GM19452 (cell line): ENCODE data around the gene RET.
A peak's percentile ranks its signal among the peaks of the same experiment; 100 is the strongest.

Source experiments
- ATAC-seq: cut with Tn5 transposase; IDR thresholded peaks from one replicate; pipeline ENCODE4 v1.9.1; 2021; ENCODE audit not compliant: unreplicated experiment

The RET gene

GRCh38 chr10:43118631-43119415, 42.0 kb downstream of the RET start:
- no peak for ATAC-seq

GRCh38 chr10:43119416-43120115, 42.7 kb downstream of the RET start:
- no peak for ATAC-seq

- ATAC-seq: no peak
Measured at GRCh38 chr10:43120116-43120928, 43.5 kb downstream of the RET start.

- peak; percentile 90 for ATAC-seq
Measured at GRCh38 chr10:43120929-43121314, 44.1 kb downstream of the RET start.

GRCh38 chr10:43121444-43121843, 44.6 kb downstream of the RET start:
- peak; percentile 4 for ATAC-seq

- no peak for ATAC-seq
Measured at GRCh38 chr10:43122096-43122495, 45.2 kb downstream of the RET start.

GRCh38 chr10:43122826-43123225, 46.0 kb downstream of the RET start:
- no peak for ATAC-seq

- ATAC-seq: no peak
Measured at GRCh38 chr10:43123361-43124093, 46.7 kb downstream of the RET start.

- no peak for ATAC-seq
Measured at GRCh38 chr10:43124094-43124521, 47.2 kb downstream of the RET start.

- no peak for ATAC-seq
Measured at GRCh38 chr10:43124574-43125273, 47.9 kb downstream of the RET start.

- no peak for ATAC-seq
Measured at GRCh38 chr10:43125274-43125845, 48.5 kb downstream of the RET start.

- no peak for ATAC-seq
Measured at GRCh38 chr10:43125881-43126731, 49.2 kb downstream of the RET start.

GRCh38 chr10:43126759-43127424, 50.0 kb downstream of the RET start:
- ATAC-seq: no peak

GRCh38 chr10:43127442-43127841, 50.6 kb downstream of the RET start:
- no peak for ATAC-seq

- ATAC-seq: no peak
Measured at GRCh38 chr10:43128331-43128730, 51.5 kb downstream of the RET start.

- peak; percentile 72 for ATAC-seq
Measured at GRCh38 chr10:43128958-43129706, 52.3 kb downstream of the RET start.

- no peak for ATAC-seq
Measured at GRCh38 chr10:43130770-43131171, 53.9 kb downstream of the RET start.

GRCh38 chr10:43131256-43131655, 54.4 kb downstream of the RET start:
- no peak for ATAC-seq
